GM12864 (cell line): ENCODE results near the gene SMCR8.
"Not testable (repeated sequence)": the region's sequence is repeated elsewhere in the genome, so short reads cannot be mapped to it uniquely, and the experiment has no call there.

Experiments used
- DNase-seq: peaks from one replicate; pipeline ENCODE4 v3.0.0-alpha.2; 2011; ENCODE audit warnings: low read depth
- H3K4me3 ChIP-seq: 2 replicates; pipeline ENCODE4 v1.5.1; 2011; ENCODE audit warnings: mild to moderate bottlenecking, low read depth, low read length, control low read depth
- TF ChIP-seq, protein P1 (sequence below): IDR thresholded peaks from 2 replicates; pipeline ENCODE4 v1.5.1; 2011; ENCODE audit warnings: low read depth, mild to moderate bottlenecking, moderate library complexity, low read length, control low read depth, inconsistent platforms; ENCODE audit errors: missing control alignments

The SMCR8 gene

DNA sequence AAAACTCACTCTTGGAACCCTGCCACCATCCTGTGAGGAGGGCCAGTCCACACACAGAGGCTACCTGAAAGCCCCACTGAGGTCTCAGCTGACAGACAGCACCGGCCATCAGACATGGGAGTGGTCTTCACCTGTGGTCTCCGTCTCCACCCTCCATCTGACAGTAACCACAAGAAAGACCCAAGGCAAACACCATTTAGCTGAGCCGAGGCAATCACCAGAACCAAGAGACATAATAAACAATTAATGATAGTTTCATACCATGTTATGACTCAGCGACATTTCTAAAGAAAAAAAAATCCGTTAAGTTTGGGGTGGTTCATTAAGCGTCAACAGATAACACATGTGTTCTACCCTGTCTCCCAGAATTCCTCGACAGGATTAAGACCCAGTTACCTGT is 56.4 kb downstream of the SMCR8 start:
- no peak overlapping the region for H3K4me3 ChIP-seq
- DNase-seq, result no peak
- TF ChIP-seq, protein P1, sequence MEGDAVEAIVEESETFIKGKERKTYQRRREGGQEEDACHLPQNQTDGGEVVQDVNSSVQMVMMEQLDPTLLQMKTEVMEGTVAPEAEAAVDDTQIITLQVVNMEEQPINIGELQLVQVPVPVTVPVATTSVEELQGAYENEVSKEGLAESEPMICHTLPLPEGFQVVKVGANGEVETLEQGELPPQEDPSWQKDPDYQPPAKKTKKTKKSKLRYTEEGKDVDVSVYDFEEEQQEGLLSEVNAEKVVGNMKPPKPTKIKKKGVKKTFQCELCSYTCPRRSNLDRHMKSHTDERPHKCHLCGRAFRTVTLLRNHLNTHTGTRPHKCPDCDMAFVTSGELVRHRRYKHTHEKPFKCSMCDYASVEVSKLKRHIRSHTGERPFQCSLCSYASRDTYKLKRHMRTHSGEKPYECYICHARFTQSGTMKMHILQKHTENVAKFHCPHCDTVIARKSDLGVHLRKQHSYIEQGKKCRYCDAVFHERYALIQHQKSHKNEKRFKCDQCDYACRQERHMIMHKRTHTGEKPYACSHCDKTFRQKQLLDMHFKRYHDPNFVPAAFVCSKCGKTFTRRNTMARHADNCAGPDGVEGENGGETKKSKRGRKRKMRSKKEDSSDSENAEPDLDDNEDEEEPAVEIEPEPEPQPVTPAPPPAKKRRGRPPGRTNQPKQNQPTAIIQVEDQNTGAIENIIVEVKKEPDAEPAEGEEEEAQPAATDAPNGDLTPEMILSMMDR, result no peak

DNA sequence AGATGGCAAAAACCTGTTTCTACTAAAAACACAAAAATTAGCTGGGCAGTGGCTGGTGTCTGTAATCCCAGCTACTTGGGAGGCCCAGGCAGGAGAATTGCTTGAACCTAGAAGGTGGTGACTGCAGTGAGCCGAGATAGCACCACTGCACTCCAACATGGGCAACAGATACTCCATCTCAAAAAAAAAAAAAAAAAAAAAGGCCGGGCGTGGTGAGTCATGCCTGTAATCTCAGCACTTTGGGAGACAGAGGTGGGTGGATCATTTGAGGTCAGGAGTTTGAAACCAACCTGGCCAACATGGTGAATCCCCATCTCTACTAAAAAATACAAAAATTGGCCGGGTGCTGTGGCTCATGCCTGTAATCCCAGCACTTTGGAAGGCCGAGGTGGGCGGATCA is 58.1 kb downstream of the SMCR8 start:
- DNase-seq, H3K4me3 ChIP-seq: not testable (repeated sequence)

DNA sequence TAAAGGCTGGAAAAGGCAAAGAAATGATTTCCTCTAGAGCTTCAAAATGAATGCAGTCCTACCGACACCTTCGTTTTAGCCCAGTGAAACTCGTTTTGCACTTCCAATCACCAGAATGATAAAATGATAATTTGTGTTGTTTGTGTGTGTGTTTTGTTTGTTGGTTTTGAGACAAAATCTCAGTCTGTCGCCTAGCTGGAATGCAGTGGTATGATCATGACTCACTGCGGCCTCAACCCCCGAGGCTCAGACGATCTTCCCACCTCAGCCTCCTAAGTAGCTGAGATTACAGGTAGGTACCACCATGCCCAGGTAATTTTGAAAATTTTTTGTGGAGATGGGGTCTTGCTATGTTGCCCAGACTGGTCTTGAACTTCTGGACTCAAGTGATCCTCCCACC is 59.1 kb downstream of the SMCR8 start:
- TF ChIP-seq, protein P1, result no peak
- no peak overlapping the region for H3K4me3 ChIP-seq
- DNase-seq, result no peak
